Nephron progenitor cell (in vitro differentiated cells): Measurements from ENCODE around the gene DNTT.

ENCODE experiments used
- DNase-seq: peaks from one replicate; pipeline ENCODE4 v3.0.0; 2021
- H3K27ac Mint-ChIP-seq: 2 replicates; pipeline ENCODE4 v1.8.0; 2021; ENCODE audit warnings: mild to moderate bottlenecking, moderate library complexity, mixed read lengths
- H3K27me3 Mint-ChIP-seq: 2 replicates; pipeline ENCODE4 v1.8.0; 2021; ENCODE audit warnings: mild to moderate bottlenecking, low read depth, mixed read lengths; ENCODE audit not compliant: poor library complexity
- H3K36me3 Mint-ChIP-seq: 2 replicates; pipeline ENCODE4 v1.8.0; 2021; ENCODE audit warnings: low read depth, mixed read lengths
- H3K4me1 Mint-ChIP-seq: 2 replicates; pipeline ENCODE4 v1.8.0; 2021; ENCODE audit warnings: mixed read lengths
- H3K4me3 Mint-ChIP-seq: 2 replicates; pipeline ENCODE4 v1.8.0; 2021; ENCODE audit warnings: mild to moderate bottlenecking, moderate library complexity, mixed read lengths
- H3K9me3 Mint-ChIP-seq: 2 replicates; pipeline ENCODE4 v1.8.0; 2021; ENCODE audit warnings: mild to moderate bottlenecking, moderate library complexity, mixed read lengths
- CTCF ChIP-seq: fragments of 200-600 bp; sonication (generic); IDR thresholded peaks from 2 replicates; pipeline ENCODE4 v1.5.0; 2021; ENCODE audit warnings: antibody characterized with exemption

DNTT gene

GRCh38 chr10:96272316-96273280, 31.6 kb upstream of the DNTT start:
- Mint-ChIP-seq H3K27ac (no peak overlapping the region), H3K4me3 (no peak overlapping the region), H3K27me3 (peaks cover 7% of the 10 kb centered on the region), H3K4me1 (peaks cover 5% of the 10 kb centered on the region), H3K9me3 (no peaks in the 10 kb centered on the region), H3K36me3 (no peaks in the 10 kb centered on the region)
- no peak for DNase-seq
- no peak for TF ChIP-seq CTCF

DNA sequence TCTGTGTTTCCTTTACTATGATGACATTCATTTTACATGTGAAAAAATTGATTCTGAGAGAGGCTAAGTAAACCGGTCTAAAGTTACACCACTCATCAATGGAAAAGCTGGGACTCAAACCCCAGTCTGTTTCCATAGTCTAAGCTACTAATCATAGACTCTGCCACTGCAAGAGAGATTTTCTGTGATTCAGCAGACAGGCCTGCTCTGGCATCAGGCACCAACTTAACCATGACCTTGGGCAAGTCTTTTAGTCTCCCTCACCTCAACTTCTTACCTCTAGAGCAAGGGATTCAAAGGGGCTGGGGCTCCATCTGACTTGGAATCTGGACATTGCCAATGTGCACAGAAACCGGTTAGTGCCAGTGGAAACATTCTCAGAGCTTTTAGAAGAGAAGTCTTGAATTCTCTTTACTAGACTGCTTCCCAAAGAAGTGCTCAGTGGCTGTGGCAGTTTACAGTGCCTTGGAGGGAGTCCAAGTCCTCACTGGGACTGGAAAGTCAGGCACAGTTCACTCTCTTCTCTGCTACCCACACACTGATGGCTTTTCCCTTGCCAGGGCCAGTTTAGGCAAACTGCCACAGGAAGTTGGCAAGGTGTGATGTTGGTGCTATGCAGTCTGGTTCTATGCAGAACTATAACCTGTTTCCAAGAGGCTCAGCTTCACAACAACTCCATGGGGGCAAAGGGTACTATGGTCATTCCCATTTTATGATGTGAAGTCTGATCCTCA, 28.4 kb upstream of the DNTT start:
- DNase-seq, result no peak
- peaks cover 7% of the 10 kb centered on the region for H3K27me3 Mint-ChIP-seq
- H3K9me3 Mint-ChIP-seq, result no peaks in the 10 kb centered on the region
- peaks cover 5% of the 10 kb centered on the region for H3K4me1 Mint-ChIP-seq
- no peak overlapping the region for H3K27ac Mint-ChIP-seq
- H3K4me3 Mint-ChIP-seq, result no peak overlapping the region
- H3K36me3 Mint-ChIP-seq, result no peaks in the 10 kb centered on the region
- TF ChIP-seq CTCF, result no peak

DNA sequence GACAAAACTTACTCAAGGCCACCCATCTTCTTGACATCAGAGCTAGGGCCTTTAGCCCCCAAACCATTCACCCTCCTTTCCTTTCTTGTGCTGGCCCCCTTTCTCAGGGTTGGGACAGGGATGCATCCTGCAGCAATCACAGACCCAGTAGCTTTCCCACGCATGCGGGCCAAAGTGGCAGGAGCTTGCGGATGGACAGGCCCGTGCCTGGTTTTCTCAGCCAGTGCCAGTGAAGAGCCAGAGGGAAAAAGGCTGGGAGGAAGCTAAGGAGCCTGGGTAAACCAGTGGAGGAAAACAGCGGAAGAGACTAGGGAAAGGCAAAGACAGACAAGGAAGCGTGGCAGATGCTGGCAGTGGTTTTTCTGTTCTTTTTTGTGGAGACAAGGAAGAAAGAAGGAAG, 27.8 kb upstream of the DNTT start:
- no peak overlapping the region for H3K27ac Mint-ChIP-seq
- peaks cover 7% of the 10 kb centered on the region for H3K27me3 Mint-ChIP-seq
- H3K9me3 Mint-ChIP-seq, result no peaks in the 10 kb centered on the region
- H3K4me1 Mint-ChIP-seq, result peaks cover under 1% of the 10 kb centered on the region
- no peak for TF ChIP-seq CTCF
- no peak for DNase-seq
- no peak overlapping the region for H3K4me3 Mint-ChIP-seq
- no peaks in the 10 kb centered on the region for H3K36me3 Mint-ChIP-seq

- no peak overlapping the region for H3K4me3 Mint-ChIP-seq
- no peaks in the 10 kb centered on the region for H3K9me3 Mint-ChIP-seq
- H3K27ac Mint-ChIP-seq, result no peak overlapping the region
- H3K36me3 Mint-ChIP-seq, result no peaks in the 10 kb centered on the region
- peaks cover 7% of the 10 kb centered on the region for H3K27me3 Mint-ChIP-seq
- no peak for TF ChIP-seq CTCF
- no peak for DNase-seq
- no peaks in the 10 kb centered on the region for H3K4me1 Mint-ChIP-seq
These were observed 27.4 kb upstream of the DNTT start for GRCh38 chr10:96276831-96277230.

- peaks cover 11% of the 10 kb centered on the region for H3K27me3 Mint-ChIP-seq
- no peaks in the 10 kb centered on the region for H3K36me3 Mint-ChIP-seq
- H3K9me3 Mint-ChIP-seq, result no peaks in the 10 kb centered on the region
- TF ChIP-seq CTCF, result no peak
- DNase-seq, result no peak
- no peaks in the 10 kb centered on the region for H3K4me1 Mint-ChIP-seq
- no peak overlapping the region for H3K4me3 Mint-ChIP-seq
- H3K27ac Mint-ChIP-seq, result no peak overlapping the region
These were observed 25.0 kb upstream of the DNTT start for GRCh38 chr10:96279191-96279641.
